GM12865 (cell line): ENCODE results near the gene DNAJB11.
"Not testable (repeated sequence)": the region's sequence is repeated elsewhere in the genome, so short reads cannot be mapped to it uniquely, and the experiment has no call there.

Experiments used
- DNase-seq: peaks from one replicate; pipeline ENCODE4 v3.0.0; 2010; ENCODE audit warnings: low read depth
- H3K4me3 ChIP-seq: 2 replicates; pipeline ENCODE4 v1.5.1; 2011; ENCODE audit warnings: mild to moderate bottlenecking, low read depth, low read length, control low read depth
- CTCF ChIP-seq: IDR thresholded peaks from 2 replicates; pipeline ENCODE4 v1.5.1; 2011; ENCODE audit warnings: low read length, control low read depth, low read depth, inconsistent platforms; ENCODE audit not compliant: insufficient read depth; ENCODE audit errors: missing control alignments

Gene DNAJB11

GRCh38 chr3:186552408-186553031 is 18.0 kb upstream of the DNAJB11 start:
- no peak overlapping the region for H3K4me3 ChIP-seq
- no peak for DNase-seq
- TF ChIP-seq CTCF = no peak

GRCh38 chr3:186564586-186564985 is 5.9 kb upstream of the DNAJB11 start:
- TF ChIP-seq CTCF = no peak
- no peak for DNase-seq
- H3K4me3 ChIP-seq = no peak overlapping the region

GRCh38 chr3:186566772-186567071 is 3.8 kb upstream of the DNAJB11 start:
- no peak for DNase-seq
- no peak for TF ChIP-seq CTCF
- peak overlapping the region; percentile 79 for H3K4me3 ChIP-seq

- no peak for TF ChIP-seq CTCF
- DNase-seq = peak; percentile 96
- peak within 1 kb of the TSS; percentile 79 for H3K4me3 ChIP-seq
These were observed 3.2 kb upstream of the DNAJB11 start, which contains the start of gene TBCCD1 for GRCh38 chr3:186567072-186567921. Gene TBCCD1, minus strand, starts transcription at chr3:186567339. Its CDS starts 3,010 bp downstream, at chr3:186564329.

GRCh38 chr3:186569361-186569760 is 1.2 kb upstream of the DNAJB11 start:
- peak overlapping the region; percentile 99 for H3K4me3 ChIP-seq
- not testable (repeated sequence) for DNase-seq

- H3K4me3 ChIP-seq = peak overlapping the region; percentile 99
- TF ChIP-seq CTCF = no peak
- no peak for DNase-seq
These were observed 783 bp upstream of the DNAJB11 start for GRCh38 chr3:186569779-186570095.

- TF ChIP-seq CTCF = no peak
- peak; percentile 6 for DNase-seq
- H3K4me3 ChIP-seq = peak overlapping the region; percentile 95
These were observed 572 bp downstream of the DNAJB11 start for GRCh38 chr3:186570941-186571643.
